Adrenal gland (tissue), 12 donors: Measurements from ENCODE around the gene FILIP1. TPM values are rescaled to one million over a fixed set of nuclear protein-coding genes. Genes with fewer than 3 reads are reported as not detected.

ENCODE experiments used
- DNase-seq, 7 donors: peaks; one replicate each; pipeline ENCODE4 v3.0.0-alpha.2; 2019 to 2020
- H3K27ac ChIP-seq, 5 donors: fragments of 200-600 bp; sonication (generic) in 4 of 5; 1 replicate in 3 of 5; 2 replicates in 2 of 5; pipeline versions ENCODE4 v1.5.1 to v1.8.0; 2016 to 2020; ENCODE audit warnings: mild to moderate bottlenecking in 1 of 5
- H3K27me3 ChIP-seq: fragments of 200-600 bp; 2 replicates; pipeline ENCODE4 v1.8.0; 2021
- H3K36me3 ChIP-seq, 2 donors: fragments of 200-600 bp; replicated peaks in 1 of 2; 1 replicate in 1 of 2; 2 replicates in 1 of 2; pipeline versions ENCODE4 v1.5.1 to v1.8.0; 2018 to 2022
- H3K4me1 ChIP-seq, 2 donors: fragments of 200-600 bp; replicated peaks in 1 of 2; 1 replicate in 1 of 2; 2 replicates in 1 of 2; pipeline versions ENCODE4 v1.5.1 to v1.8.0; 2018 to 2021
- H3K4me3 ChIP-seq, 4 donors: fragments of 200-600 bp; sonication (generic) in 3 of 4; one replicate each; pipeline ENCODE4 v1.5.1; 2016 to 2018
- H3K9me3 ChIP-seq, 3 donors: fragments of 200-600 bp; sonication (generic) in 1 of 3; replicated peaks in 1 of 3; 1 replicate in 2 of 3; 2 replicates in 1 of 3; pipeline versions ENCODE4 v1.5.1 to v1.8.0; 2016 to 2021
- CTCF ChIP-seq, 6 experiments: fragments of 450-650 bp in 4 of 6; fragments of 200-600 bp in 2 of 6; sonication (generic) in 1 of 6; IDR thresholded peaks; 1 replicate in 5 of 6; 2 replicates in 1 of 6; pipeline versions ENCODE4 v1.5.1 to v1.8.0; 2016 to 2021; ENCODE audit warnings: antibody characterized with exemption in 6 of 6, mild to moderate bottlenecking in 2 of 6, moderate library complexity in 1 of 6
- POLR2A ChIP-seq, 2 donors: fragments of 450-650 bp; IDR thresholded peaks; one replicate each; pipeline ENCODE4 v1.6.1; 2017; ENCODE audit warnings: antibody characterized with exemption in 2 of 2, mild to moderate bottlenecking in 2 of 2, moderate library complexity in 1 of 2
- WGBS, 4 donors: extraction: QIAGEN DNeasy Blood & Tissue Kit in 2 of 4; methylation state at CpG; one replicate each; pipeline versions ENCODE4 v1.1.5 to v1.1.7; 2013 to 2017; 5-methylcytosine and 5-hydroxymethylcytosine counted together
- intact Hi-C, 2 donors: fragments of 100-400 bp; cut with DNase I; formaldehyde crosslinking; loops; one replicate each; pipeline versions ENCODE4 v1.14.1 to v1.15.0; 2022 to 2023
- polyA plus RNA-seq, 3 donors: library from polyadenylated mRNA; stranded (reverse); fragments of 200-250 nt in 2 of 3; fragments of 350-450 nt in 1 of 3; fragmentation: Illumina TruSeq in 1 of 3; extraction: RNeasy Lipid Tissue Mini Kit (QIAGEN cat#74804) in 1 of 3; gene quantifications; one replicate each; pipeline ENCODE4 v1.2.3, GENCODE V29; 2013 to 2014
- total RNA-seq, 9 donors: library from RNA; depleted of rRNA in 4 of 9; stranded (reverse); fragments of >200 nt in 4 of 9; fragments of 120-200 nt in 1 of 9; fragmentation: NEBNext Ultra II Directional in 1 of 9; extraction: Animal tissue kit (Norgen Biotek cat#: 25700) in 1 of 9; gene quantifications; one replicate each; pipeline versions ENCODE4 v1.1.0 to v1.2.4, GENCODE V29; 2013 to 2023
- donor health status: healthy with polysubstance abuse.
- donor health status: Bipolar disorder and iron deficiency.
- donor health status: DM: yes; HTN: yes; CAD: no.
- donor health status: DM: no; HTN: no; CAD: no.
- donor health status: DM: no; HTN: no; CAD: no.
- donor health status: DM: yes; HTN: yes; CAD: no.

The FILIP1 gene
- total and polyA plus RNA-seq, 12 donors = 0.94 to 8.0 (median 2.3) TPM

DNA sequence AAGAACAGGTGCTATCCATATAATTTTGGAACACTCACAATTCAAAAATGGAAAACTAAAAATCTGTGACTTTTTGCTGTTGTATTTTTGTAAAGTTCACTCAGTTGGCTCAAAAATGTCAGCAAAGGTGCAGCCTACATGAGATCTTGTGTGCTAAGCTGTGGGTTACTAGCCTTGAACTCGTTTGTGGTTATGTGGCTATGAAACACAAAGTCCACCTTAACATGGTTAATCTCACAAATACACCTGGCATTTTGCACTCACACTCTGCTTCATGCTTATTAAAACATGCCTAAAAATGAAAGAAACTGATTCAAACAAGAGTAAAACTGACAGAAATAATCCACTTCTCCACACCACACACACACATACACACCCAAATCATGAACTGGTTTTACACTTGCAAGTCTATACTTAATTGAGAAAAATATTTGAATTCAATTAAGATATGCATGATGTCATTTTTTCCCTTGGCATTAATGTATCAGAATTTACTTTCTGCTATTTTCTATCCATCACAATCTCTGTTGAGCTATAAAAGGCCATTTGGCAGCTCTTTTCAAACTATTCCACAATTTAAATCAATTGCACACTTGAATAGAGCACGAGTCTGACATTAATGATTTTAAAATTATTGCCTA lies 186.1 kb downstream of the FILIP1 start:
- no peak for DNase-seq
- no peaks in the 10 kb centered on the region for H3K9me3 ChIP-seq
- intact Hi-C loops = no loop called here
- no peak for TF ChIP-seq POLR2A (IDR thresholded peaks at IDR 0.05)
- TF ChIP-seq CTCF (IDR thresholded peaks at IDR 0.05) = no peak
- WGBS, 4 donors = 56 to 69% (median 62%) methylated on average over 2 of the region's 2 CpGs
- no peak overlapping the region for H3K4me3 ChIP-seq
- no peaks in the 10 kb centered on the region for H3K36me3 ChIP-seq
- no peaks in the 10 kb centered on the region for H3K27me3 ChIP-seq
- no peaks in the 10 kb centered on the region for H3K4me1 ChIP-seq
- no peak overlapping the region for H3K27ac ChIP-seq

- Histone ChIP-seq H3K9me3 (no peaks in the 10 kb centered on the region), H3K4me1 (no peaks in the 10 kb centered on the region), H3K4me3 (no peak overlapping the region), H3K36me3 (no peaks in the 10 kb centered on the region), H3K27ac (no peak overlapping the region), H3K27me3 (no peaks in the 10 kb centered on the region)
- WGBS, 4 donors = 68 to 76% (median 72%) methylated on average over 3 of the region's 3 CpGs
- DNase-seq = no peak
- intact Hi-C loops = no loop called here
- TF ChIP-seq CTCF (IDR thresholded peaks at IDR 0.05) (no peak), POLR2A (IDR thresholded peaks at IDR 0.05) (no peak)
Observed at GRCh38 chr6:75306064-75306463, 187.5 kb downstream of the FILIP1 start.

GRCh38 chr6:75305573-75305972 lies 188.0 kb downstream of the FILIP1 start:
- 62 to 69% (median 65%) methylated on average over 5 of the region's 5 CpGs for WGBS, 4 donors
- H3K4me1 ChIP-seq = no peaks in the 10 kb centered on the region
- H3K9me3 ChIP-seq = no peaks in the 10 kb centered on the region
- intact Hi-C loops = no loop called here
- no peaks in the 10 kb centered on the region for H3K27me3 ChIP-seq
- TF ChIP-seq POLR2A (IDR thresholded peaks at IDR 0.05) (no peak), CTCF (IDR thresholded peaks at IDR 0.05) (no peak)
- DNase-seq = no peak
- H3K36me3 ChIP-seq = no peaks in the 10 kb centered on the region
- no peak overlapping the region for H3K27ac ChIP-seq
- no peak overlapping the region for H3K4me3 ChIP-seq

DNA sequence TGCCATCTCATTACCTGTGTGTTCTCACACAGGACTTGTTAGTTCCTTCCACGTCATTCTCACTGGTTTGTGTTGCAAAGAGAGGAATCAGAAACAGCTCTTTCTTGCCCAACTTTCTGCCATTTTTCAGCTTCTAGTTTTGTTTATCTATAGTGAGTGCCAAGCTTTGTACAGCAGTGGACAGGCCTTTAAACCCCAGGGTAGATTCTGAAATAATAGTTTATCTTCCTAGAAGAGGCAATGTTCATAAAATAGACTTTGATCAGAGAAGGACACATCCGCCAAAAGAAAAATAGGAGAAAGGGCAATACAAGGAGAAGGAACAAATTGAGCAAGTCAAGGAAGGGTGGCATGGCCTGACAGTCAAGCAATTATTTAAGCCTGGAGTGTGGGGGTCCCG lies 191.3 kb downstream of the FILIP1 start:
- WGBS, 4 donors = 89 to 100% (median 93%) methylated on average over 3 of the region's 3 CpGs

More for the DNA sequence above, 191.3 kb downstream of the FILIP1 start:
- DNase-seq = no peak
- H3K36me3 ChIP-seq = no peaks in the 10 kb centered on the region
- no peaks in the 10 kb centered on the region for H3K4me1 ChIP-seq
- no peaks in the 10 kb centered on the region for H3K9me3 ChIP-seq
- H3K27me3 ChIP-seq = no peaks in the 10 kb centered on the region
- TF ChIP-seq CTCF (IDR thresholded peaks at IDR 0.05) (no peak), POLR2A (IDR thresholded peaks at IDR 0.05) (no peak)
- intact Hi-C loops = no loop called here
- no peak overlapping the region for H3K4me3 ChIP-seq
- no peak overlapping the region for H3K27ac ChIP-seq
